Keratinocyte (primary cell): ENCODE measurements around the gene VN1R2. TPM values are rescaled to one million over a fixed set of nuclear protein-coding genes. Genes with fewer than 3 reads are reported as not detected.
"Not testable (repeated sequence)": the region's sequence is repeated elsewhere in the genome, so short reads cannot be mapped to it uniquely, and the experiment has no call there.

ENCODE experiments used
- DNase-seq: peaks from one replicate; pipeline ENCODE4 v3.0.0-alpha.2; 2011; ENCODE audit warnings: low read depth, missing footprints, low spot score
- FAIRE-seq: peaks from 2 replicates; lab custom pipeline; 2011; peaks lifted over from hg19 to GRCh38; lab: Jason Lieb, UNC
- H2AFZ ChIP-seq: 2 replicates; pipeline ENCODE4 v1.6.0; 2012; ENCODE audit warnings: low read length, control low read depth, inconsistent platforms; ENCODE audit not compliant: control insufficient read depth
- H3K27ac ChIP-seq: 2 replicates; pipeline ENCODE4 v1.5.1; 2011; ENCODE audit warnings: low read length; ENCODE audit not compliant: control insufficient read depth, insufficient read depth
- H3K27me3 ChIP-seq: 3 replicates; pipeline ENCODE4 v1.6.0; 2011; ENCODE audit warnings: low read length; ENCODE audit not compliant: control insufficient read depth, insufficient read depth; ENCODE audit errors: extremely low read depth
- H3K36me3 ChIP-seq, 2 experiments: 2 replicates in 1 of 2; 3 replicates in 1 of 2; pipeline ENCODE4 v1.5.1; 2011; ENCODE audit warnings: low read length in 2 of 2, mild to moderate bottlenecking in 1 of 2; ENCODE audit not compliant: control insufficient read depth in 2 of 2, insufficient read depth in 2 of 2; ENCODE audit errors: extremely low read depth in 1 of 2
- H3K4me1 ChIP-seq: 3 replicates; pipeline ENCODE4 v1.5.1; 2011; ENCODE audit warnings: low read length; ENCODE audit not compliant: control insufficient read depth, insufficient read depth; ENCODE audit errors: extremely low read depth
- H3K4me2 ChIP-seq: 3 replicates; pipeline ENCODE4 v1.6.0; 2011; ENCODE audit warnings: low read depth, low read length; ENCODE audit not compliant: control insufficient read depth, insufficient read depth; ENCODE audit errors: extremely low read depth
- H3K4me3 ChIP-seq, 3 experiments: fragments of 200-600 bp in 1 of 3; sonication (generic) in 1 of 3; 2 replicates in 2 of 3; 3 replicates in 1 of 3; pipeline ENCODE4 v1.5.1; 2011 to 2016; ENCODE audit warnings: low read length in 3 of 3, mild to moderate bottlenecking in 3 of 3, control low read depth in 2 of 3, inconsistent platforms in 1 of 3, low read depth in 1 of 3, mixed read lengths in 1 of 3, mixed run types in 1 of 3, moderate library complexity in 1 of 3; ENCODE audit not compliant: control insufficient read depth in 2 of 3, insufficient read depth in 2 of 3; ENCODE audit errors: extremely low read depth in 1 of 3
- H3K79me2 ChIP-seq: 2 replicates; pipeline ENCODE4 v1.6.0; 2012; ENCODE audit warnings: low read length; ENCODE audit not compliant: control insufficient read depth, insufficient read depth
- H3K9ac ChIP-seq: 3 replicates; pipeline ENCODE4 v1.6.0; 2011; ENCODE audit warnings: low read length; ENCODE audit not compliant: control insufficient read depth, insufficient read depth; ENCODE audit errors: extremely low read depth
- H3K9me1 ChIP-seq: 3 replicates; pipeline ENCODE4 v1.6.0; 2011; ENCODE audit warnings: low read length; ENCODE audit not compliant: control insufficient read depth, insufficient read depth; ENCODE audit errors: extremely low read depth
- H3K9me3 ChIP-seq: 2 replicates; pipeline ENCODE4 v1.5.1; 2012; ENCODE audit warnings: low read depth, low read length; ENCODE audit not compliant: control insufficient read depth
- H4K20me1 ChIP-seq: 3 replicates; pipeline ENCODE4 v1.6.0; 2011; ENCODE audit warnings: low read length; ENCODE audit not compliant: control insufficient read depth, insufficient read depth; ENCODE audit errors: extremely low read depth
- EZH2 ChIP-seq: IDR thresholded peaks from one replicate; pipeline ENCODE4 v1.6.1; 2012; ENCODE audit warnings: inconsistent platforms, mild to moderate bottlenecking, low read length, moderate library complexity
- dilution Hi-C: fragments of 300-500 bp; cut with MboI; formaldehyde crosslinking; loops from one replicate; pipeline ENCODE4 v1.7.0; 2020; ENCODE audit warnings: low sequenced_read_pairs; ENCODE audit not compliant: extremely low pct_ligation_motif_present
- polyA plus RNA-seq, 5 experiments: library from polyadenylated mRNA; depleted of rRNA in 3 of 5; stranded (reverse) in 3 of 5; stranded (forward) in 1 of 5; unstranded in 1 of 5; fragments of >200 nt; gene quantifications; 1 replicate in 1 of 5; 2 replicates in 3 of 5; 3 replicates in 1 of 5; pipeline versions ENCODE4 v1.2.1 to v1.2.3, GENCODE V29; 2011 to 2012; ENCODE audit warnings: missing spikeins in 2 of 5, low read depth in 1 of 5, low replicate concordance in 1 of 5
- TF ChIP-seq, protein P1 (sequence below), 3 experiments: IDR thresholded peaks in 1 of 3; conservative IDR thresholded peaks in 1 of 3; optimal IDR thresholded peaks in 1 of 3; 2 replicates in 2 of 3; 3 replicates in 1 of 3; pipeline versions ENCODE3 to v1.5.1; 2011; ENCODE audit warnings: low read length in 3 of 3, mild to moderate bottlenecking in 3 of 3, moderate library complexity in 2 of 3, control low read depth in 1 of 3, inconsistent platforms in 1 of 3; ENCODE audit not compliant: insufficient read depth in 2 of 3; ENCODE audit errors: extremely low read depth in 1 of 3

The VN1R2 gene
- polyA plus RNA-seq, 1 donor (not counting 4 experiments of a cell fraction or from before 2014, with no cell fraction given): not detected

DNA sequence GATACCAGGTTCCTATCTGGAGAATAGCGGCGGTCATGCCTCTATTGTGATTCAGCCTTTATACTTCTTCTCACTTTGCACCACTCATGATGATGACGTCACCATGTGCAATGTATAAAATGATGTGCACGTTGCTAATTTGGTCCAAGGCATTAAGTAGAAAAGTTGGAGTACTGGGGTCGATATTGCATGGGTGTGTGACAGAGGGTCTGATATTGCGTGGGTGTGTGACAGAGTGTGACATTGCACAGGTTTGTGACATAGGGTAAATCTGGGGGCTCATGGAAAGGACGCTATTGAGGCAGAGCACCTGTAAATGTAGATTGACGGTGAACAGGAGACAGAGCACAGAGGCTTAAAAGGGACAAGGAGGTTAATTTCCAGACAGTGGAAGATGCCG is 14.0 kb downstream of the VN1R2 start:
- peaks cover 13% of the 10 kb centered on the region for H3K9me3 ChIP-seq
- no peak overlapping the region for H3K4me3 ChIP-seq
- DNase-seq: no peak
- H3K4me2 ChIP-seq: no peak overlapping the region
- no peaks in the 10 kb centered on the region for H4K20me1 ChIP-seq
- no peaks in the 10 kb centered on the region for H3K79me2 ChIP-seq
- no peak for FAIRE-seq
- no peak overlapping the region for H2AFZ ChIP-seq
- no peak for TF ChIP-seq EZH2
- TF ChIP-seq, protein P1, sequence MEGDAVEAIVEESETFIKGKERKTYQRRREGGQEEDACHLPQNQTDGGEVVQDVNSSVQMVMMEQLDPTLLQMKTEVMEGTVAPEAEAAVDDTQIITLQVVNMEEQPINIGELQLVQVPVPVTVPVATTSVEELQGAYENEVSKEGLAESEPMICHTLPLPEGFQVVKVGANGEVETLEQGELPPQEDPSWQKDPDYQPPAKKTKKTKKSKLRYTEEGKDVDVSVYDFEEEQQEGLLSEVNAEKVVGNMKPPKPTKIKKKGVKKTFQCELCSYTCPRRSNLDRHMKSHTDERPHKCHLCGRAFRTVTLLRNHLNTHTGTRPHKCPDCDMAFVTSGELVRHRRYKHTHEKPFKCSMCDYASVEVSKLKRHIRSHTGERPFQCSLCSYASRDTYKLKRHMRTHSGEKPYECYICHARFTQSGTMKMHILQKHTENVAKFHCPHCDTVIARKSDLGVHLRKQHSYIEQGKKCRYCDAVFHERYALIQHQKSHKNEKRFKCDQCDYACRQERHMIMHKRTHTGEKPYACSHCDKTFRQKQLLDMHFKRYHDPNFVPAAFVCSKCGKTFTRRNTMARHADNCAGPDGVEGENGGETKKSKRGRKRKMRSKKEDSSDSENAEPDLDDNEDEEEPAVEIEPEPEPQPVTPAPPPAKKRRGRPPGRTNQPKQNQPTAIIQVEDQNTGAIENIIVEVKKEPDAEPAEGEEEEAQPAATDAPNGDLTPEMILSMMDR (optimal IDR thresholded peaks at IDR 0.05 in 1 of 3, IDR thresholded peaks at IDR 0.05 in 1 of 3, conservative IDR thresholded peaks at IDR 0.05 in 1 of 3; ENCODE audit: extremely low read depth in 1 of 3, insufficient read depth in 2 of 3, low read length in 3 of 3): no peak
- dilution Hi-C loops: no loop called here
- no peaks in the 10 kb centered on the region for H3K9me1 ChIP-seq
- no peak overlapping the region for H3K27ac ChIP-seq
- H3K9ac ChIP-seq: no peak overlapping the region
- no peaks in the 10 kb centered on the region for H3K4me1 ChIP-seq
- H3K27me3 ChIP-seq: no peaks in the 10 kb centered on the region
- H3K36me3 ChIP-seq: no peaks in the 10 kb centered on the region

DNA sequence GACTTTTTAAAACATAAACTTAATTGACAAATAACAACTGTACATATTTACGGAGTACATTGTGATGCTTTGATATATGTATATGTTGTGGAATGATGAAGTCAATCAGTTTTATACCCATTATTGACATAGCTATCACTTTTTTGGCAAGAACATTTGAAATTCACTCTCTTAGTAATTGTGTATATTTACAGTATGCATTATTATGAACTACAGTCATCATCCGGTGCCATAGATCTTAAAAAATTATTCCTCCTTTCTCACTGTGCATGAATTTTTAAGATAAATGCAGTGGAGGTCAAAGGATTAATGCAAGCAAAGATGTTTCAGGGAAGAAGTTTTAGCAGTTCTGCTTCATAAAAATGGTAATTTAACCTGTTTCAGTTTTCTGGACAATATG is 17.4 kb downstream of the VN1R2 start:
- DNase-seq (no peak), FAIRE-seq (no peak)
- no peaks in the 10 kb centered on the region for H3K27me3 ChIP-seq
- no peak overlapping the region for H3K4me3 ChIP-seq
- H3K79me2 ChIP-seq: no peaks in the 10 kb centered on the region
- H3K36me3 ChIP-seq: no peaks in the 10 kb centered on the region
- no peak overlapping the region for H3K4me2 ChIP-seq
- no peak overlapping the region for H3K9ac ChIP-seq
- no peaks in the 10 kb centered on the region for H3K9me1 ChIP-seq
- H4K20me1 ChIP-seq: no peaks in the 10 kb centered on the region
- H2AFZ ChIP-seq: no peak overlapping the region
- no peaks in the 10 kb centered on the region for H3K4me1 ChIP-seq
- dilution Hi-C loops: no loop called here
- H3K27ac ChIP-seq: no peak overlapping the region
- H3K9me3 ChIP-seq: peaks cover 15% of the 10 kb centered on the region
- TF ChIP-seq, protein P1 (optimal IDR thresholded peaks at IDR 0.05 in 1 of 3, IDR thresholded peaks at IDR 0.05 in 1 of 3, conservative IDR thresholded peaks at IDR 0.05 in 1 of 3; ENCODE audit: extremely low read depth in 1 of 3, insufficient read depth in 2 of 3, low read length in 3 of 3): no peak
- TF ChIP-seq EZH2: no peak

DNA sequence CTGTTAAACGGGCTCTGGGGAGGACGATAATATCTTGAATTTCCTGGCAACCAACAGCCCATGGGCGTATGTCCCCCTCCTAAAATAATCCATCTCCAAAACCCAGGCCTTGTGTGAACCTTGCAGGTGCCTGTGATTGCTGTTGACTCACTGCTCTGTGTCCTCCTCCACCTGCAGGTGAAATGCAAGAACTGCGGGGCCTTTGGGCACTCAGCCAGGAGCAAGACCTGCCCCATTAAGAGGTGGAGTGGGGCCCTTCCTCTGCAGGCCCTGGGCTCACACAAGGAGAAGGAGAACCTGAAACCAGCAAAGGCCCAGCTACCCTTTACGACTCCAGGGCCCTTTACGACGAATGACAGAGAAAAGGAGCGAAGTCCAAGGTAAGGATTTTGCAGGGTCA is 23.9 kb downstream of the VN1R2 start:
- H3K4me3 ChIP-seq, H3K79me2 ChIP-seq, dilution Hi-C loops, H2AFZ ChIP-seq, H3K9ac ChIP-seq, H3K9me3 ChIP-seq, H3K27ac ChIP-seq, H3K4me2 ChIP-seq, FAIRE-seq, H4K20me1 ChIP-seq, H3K36me3 ChIP-seq, H3K4me1 ChIP-seq, DNase-seq, H3K27me3 ChIP-seq, H3K9me1 ChIP-seq: not testable (repeated sequence)
